OCI-LY7 (cell line): ENCODE results near the gene MIP.
"Not testable (repeated sequence)": the region's sequence is repeated elsewhere in the genome, so short reads cannot be mapped to it uniquely, and the experiment has no call there.

Experiments used
- EZH2phosphoT487 ChIP-seq: fragments of 200-600 bp; sonication (generic); IDR thresholded peaks from 2 replicates; pipeline ENCODE4 v1.6.1; 2018; ENCODE audit warnings: low read depth, borderline replicate concordance, mild to moderate bottlenecking, mixed run types, antibody characterized with exemption, low read length, moderate library complexity, mixed read lengths
- TF ChIP-seq, protein P1 (sequence below): fragments of 200-600 bp; sonication (generic); conservative IDR thresholded peaks from 2 replicates; pipeline ENCODE4 v1.5.1; 2014; ENCODE audit warnings: mild to moderate bottlenecking, antibody characterized with exemption, low read length, moderate library complexity, mixed read lengths

DNA sequence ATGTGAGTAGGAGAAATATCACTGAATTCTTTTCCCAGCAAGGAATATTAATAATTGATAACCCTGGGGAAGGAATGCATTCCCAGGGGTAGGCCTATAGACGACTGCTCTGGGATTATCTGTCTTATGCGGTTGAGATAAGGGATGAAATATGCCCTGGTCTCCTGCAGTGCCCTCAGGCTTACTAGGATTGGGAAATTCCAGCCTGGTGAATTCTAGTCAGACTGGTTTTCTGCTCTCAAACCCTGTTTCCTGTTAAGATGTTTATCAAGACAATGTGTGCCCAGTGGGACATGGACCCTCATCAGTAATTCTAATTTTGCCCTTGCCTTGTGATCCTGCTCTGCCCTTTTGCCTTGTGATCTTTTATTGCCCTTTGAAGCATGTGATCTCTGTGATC, 11.2 kb downstream of the MIP start:
- TF ChIP-seq, protein P1, sequence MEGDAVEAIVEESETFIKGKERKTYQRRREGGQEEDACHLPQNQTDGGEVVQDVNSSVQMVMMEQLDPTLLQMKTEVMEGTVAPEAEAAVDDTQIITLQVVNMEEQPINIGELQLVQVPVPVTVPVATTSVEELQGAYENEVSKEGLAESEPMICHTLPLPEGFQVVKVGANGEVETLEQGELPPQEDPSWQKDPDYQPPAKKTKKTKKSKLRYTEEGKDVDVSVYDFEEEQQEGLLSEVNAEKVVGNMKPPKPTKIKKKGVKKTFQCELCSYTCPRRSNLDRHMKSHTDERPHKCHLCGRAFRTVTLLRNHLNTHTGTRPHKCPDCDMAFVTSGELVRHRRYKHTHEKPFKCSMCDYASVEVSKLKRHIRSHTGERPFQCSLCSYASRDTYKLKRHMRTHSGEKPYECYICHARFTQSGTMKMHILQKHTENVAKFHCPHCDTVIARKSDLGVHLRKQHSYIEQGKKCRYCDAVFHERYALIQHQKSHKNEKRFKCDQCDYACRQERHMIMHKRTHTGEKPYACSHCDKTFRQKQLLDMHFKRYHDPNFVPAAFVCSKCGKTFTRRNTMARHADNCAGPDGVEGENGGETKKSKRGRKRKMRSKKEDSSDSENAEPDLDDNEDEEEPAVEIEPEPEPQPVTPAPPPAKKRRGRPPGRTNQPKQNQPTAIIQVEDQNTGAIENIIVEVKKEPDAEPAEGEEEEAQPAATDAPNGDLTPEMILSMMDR = not testable (repeated sequence)
- TF ChIP-seq EZH2phosphoT487 = not testable (repeated sequence)
